ENCODE measurements around the gene LPAR1.

DNA sequence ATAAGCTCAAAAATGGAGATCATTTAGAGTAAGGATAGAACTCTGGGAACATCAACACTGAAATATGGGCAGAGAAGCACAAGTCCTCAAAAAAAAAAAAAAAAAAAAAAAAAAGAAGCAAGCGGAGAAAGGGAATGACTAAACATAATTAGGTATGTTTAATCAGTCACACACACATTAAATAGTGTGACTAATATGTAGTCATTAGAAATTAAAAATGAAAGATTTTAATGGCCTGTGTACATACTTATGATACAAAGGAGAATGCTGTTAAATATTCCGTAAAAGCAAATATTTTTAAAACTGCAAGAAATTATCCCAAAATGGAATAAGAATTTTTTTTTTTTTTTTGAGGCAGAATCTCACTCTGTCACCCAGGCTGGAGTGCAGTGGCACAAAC, 10.5 kb downstream of the LPAR1 start:
- TF ChIP-seq, protein P1, sequence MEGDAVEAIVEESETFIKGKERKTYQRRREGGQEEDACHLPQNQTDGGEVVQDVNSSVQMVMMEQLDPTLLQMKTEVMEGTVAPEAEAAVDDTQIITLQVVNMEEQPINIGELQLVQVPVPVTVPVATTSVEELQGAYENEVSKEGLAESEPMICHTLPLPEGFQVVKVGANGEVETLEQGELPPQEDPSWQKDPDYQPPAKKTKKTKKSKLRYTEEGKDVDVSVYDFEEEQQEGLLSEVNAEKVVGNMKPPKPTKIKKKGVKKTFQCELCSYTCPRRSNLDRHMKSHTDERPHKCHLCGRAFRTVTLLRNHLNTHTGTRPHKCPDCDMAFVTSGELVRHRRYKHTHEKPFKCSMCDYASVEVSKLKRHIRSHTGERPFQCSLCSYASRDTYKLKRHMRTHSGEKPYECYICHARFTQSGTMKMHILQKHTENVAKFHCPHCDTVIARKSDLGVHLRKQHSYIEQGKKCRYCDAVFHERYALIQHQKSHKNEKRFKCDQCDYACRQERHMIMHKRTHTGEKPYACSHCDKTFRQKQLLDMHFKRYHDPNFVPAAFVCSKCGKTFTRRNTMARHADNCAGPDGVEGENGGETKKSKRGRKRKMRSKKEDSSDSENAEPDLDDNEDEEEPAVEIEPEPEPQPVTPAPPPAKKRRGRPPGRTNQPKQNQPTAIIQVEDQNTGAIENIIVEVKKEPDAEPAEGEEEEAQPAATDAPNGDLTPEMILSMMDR (conservative IDR thresholded peaks at IDR 0.05; ENCODE audit: low read length) = no peak
- no peak for TF ChIP-seq EZH2phosphoT487 (IDR thresholded peaks at IDR 0.05; ENCODE audit: borderline replicate concordance)
